ENCODE measurements around the gene RNF20.
"Not testable (repeated sequence)": the region's sequence is repeated elsewhere in the genome, so short reads cannot be mapped to it uniquely, and the experiment has no call there.

DNA sequence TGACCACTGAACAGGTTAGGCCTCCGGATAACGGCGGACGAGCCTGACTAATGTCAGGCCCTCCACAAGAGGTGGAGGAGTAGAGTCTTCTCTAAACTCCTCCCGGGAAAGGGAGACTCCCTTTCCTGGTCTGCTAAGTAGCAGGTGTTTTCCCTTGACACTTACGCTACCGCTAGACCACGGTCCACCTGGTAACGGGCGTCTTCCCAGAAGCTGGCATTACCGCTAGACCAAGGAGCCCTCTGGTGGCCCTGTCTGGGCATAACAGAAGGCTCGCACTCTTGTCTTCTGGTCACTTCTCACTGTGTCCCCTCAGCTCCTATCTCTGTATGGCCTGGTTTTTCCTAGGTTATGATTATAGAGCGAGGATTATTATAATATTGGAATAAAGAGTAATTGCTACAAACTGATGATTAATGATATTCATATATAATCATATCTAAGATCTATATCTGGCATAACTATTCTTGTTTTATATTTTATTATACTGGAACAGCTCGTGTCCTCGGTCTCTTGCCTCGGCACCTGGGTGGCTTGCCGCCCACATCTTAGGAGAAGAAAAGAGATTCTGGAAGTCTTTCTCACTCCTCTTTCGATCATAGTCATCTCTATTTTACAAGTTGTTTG, 15.9 kb downstream of the RNF20 start:
- TF ChIP-seq POLR2A (IDR thresholded peaks at IDR 0.05): not testable (repeated sequence)
- TF ChIP-seq, protein P1, sequence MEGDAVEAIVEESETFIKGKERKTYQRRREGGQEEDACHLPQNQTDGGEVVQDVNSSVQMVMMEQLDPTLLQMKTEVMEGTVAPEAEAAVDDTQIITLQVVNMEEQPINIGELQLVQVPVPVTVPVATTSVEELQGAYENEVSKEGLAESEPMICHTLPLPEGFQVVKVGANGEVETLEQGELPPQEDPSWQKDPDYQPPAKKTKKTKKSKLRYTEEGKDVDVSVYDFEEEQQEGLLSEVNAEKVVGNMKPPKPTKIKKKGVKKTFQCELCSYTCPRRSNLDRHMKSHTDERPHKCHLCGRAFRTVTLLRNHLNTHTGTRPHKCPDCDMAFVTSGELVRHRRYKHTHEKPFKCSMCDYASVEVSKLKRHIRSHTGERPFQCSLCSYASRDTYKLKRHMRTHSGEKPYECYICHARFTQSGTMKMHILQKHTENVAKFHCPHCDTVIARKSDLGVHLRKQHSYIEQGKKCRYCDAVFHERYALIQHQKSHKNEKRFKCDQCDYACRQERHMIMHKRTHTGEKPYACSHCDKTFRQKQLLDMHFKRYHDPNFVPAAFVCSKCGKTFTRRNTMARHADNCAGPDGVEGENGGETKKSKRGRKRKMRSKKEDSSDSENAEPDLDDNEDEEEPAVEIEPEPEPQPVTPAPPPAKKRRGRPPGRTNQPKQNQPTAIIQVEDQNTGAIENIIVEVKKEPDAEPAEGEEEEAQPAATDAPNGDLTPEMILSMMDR (IDR thresholded peaks at IDR 0.05): peak in 6 of 7 experiments; percentile 10 to 42 (median 32)
